DOHH2 (cell line): Measurements from ENCODE around the gene WTAP.

Source experiments
- H3F3A ChIP-seq: fragments of 200-600 bp; sonication (generic), shearing (Covaris generic); 2 replicates; pipeline ENCODE4 v1.6.0; 2016; ENCODE audit warnings: antibody characterized with exemption, mild to moderate bottlenecking; ENCODE audit not compliant: control insufficient read depth, insufficient read depth
- H3K27ac ChIP-seq: fragments of 200-600 bp; sonication (generic); 2 replicates; pipeline ENCODE4 v1.5.1; 2014; ENCODE audit warnings: low read depth, mild to moderate bottlenecking, low read length, moderate library complexity
- H3K27me3 ChIP-seq: fragments of 200-600 bp; sonication (generic); 2 replicates; pipeline ENCODE4 v1.6.1; 2014; ENCODE audit warnings: mild to moderate bottlenecking, low read length, mixed read lengths; ENCODE audit not compliant: control insufficient read depth
- H3K36me3 ChIP-seq: fragments of 200-600 bp; sonication (generic); 2 replicates; pipeline ENCODE4 v1.6.1; 2014; ENCODE audit warnings: mild to moderate bottlenecking, low read length, moderate library complexity, mixed read lengths; ENCODE audit not compliant: control insufficient read depth
- H3K4me1 ChIP-seq: fragments of 200-600 bp; sonication (generic); 2 replicates; pipeline ENCODE4 v1.6.1; 2014; ENCODE audit warnings: mild to moderate bottlenecking, low read length, mixed read lengths; ENCODE audit not compliant: control insufficient read depth
- H3K4me2 ChIP-seq: fragments of 200-600 bp; sonication (generic); 2 replicates; pipeline ENCODE4 v1.6.0; 2014; ENCODE audit warnings: mild to moderate bottlenecking, low read length, moderate library complexity
- H3K4me3 ChIP-seq: fragments of 200-600 bp; sonication (generic); 2 replicates; pipeline ENCODE4 v1.5.1; 2014; ENCODE audit warnings: mild to moderate bottlenecking, low read length, mixed read lengths
- H3K79me2 ChIP-seq: fragments of 200-600 bp; sonication (generic); 2 replicates; pipeline ENCODE4 v1.6.1; 2014; ENCODE audit warnings: mild to moderate bottlenecking, low read length, mixed read lengths; ENCODE audit not compliant: control insufficient read depth
- H3K9me2 ChIP-seq: fragments of 200-600 bp; sonication (generic); replicated peaks from 2 replicates; pipeline ENCODE4 v1.6.1; 2014; ENCODE audit warnings: mild to moderate bottlenecking, low read length, mixed read lengths; ENCODE audit not compliant: control insufficient read depth
- H3K9me3 ChIP-seq: fragments of 200-600 bp; sonication (generic); 2 replicates; pipeline ENCODE4 v1.6.1; 2014; ENCODE audit warnings: antibody characterized with exemption, low read length, mixed read lengths; ENCODE audit not compliant: control insufficient read depth, insufficient read depth
- H4K20me1 ChIP-seq: fragments of 200-600 bp; sonication (generic); 2 replicates; pipeline ENCODE4 v1.6.0; 2014; ENCODE audit warnings: low read depth, mild to moderate bottlenecking, antibody characterized with exemption, low read length, moderate library complexity; ENCODE audit not compliant: control insufficient read depth, insufficient read depth
- CTCF ChIP-seq: fragments of 200-600 bp; sonication (generic); IDR thresholded peaks from one replicate; pipeline ENCODE4 v1.5.1; 2014; ENCODE audit warnings: antibody characterized with exemption, mild to moderate bottlenecking, low read depth, low read length; ENCODE audit not compliant: poor library complexity, severe bottlenecking
- EZH2phosphoT487 ChIP-seq: fragments of 200-600 bp; sonication (generic); IDR thresholded peaks from 2 replicates; pipeline ENCODE4 v1.6.1; 2017; ENCODE audit warnings: borderline replicate concordance, mild to moderate bottlenecking, antibody characterized with exemption, low read length, moderate library complexity, mixed read lengths

The WTAP gene

GRCh38 chr6:159686703-159687102, 40.6 kb upstream of the WTAP start:
- Histone ChIP-seq H3K4me1 (peaks cover 12% of the 10 kb centered on the region), H4K20me1 (no peaks in the 10 kb centered on the region), H3K9me3 (no peaks in the 10 kb centered on the region), H3K36me3 (peaks cover 69% of the 10 kb centered on the region), H3K27ac (no peak overlapping the region), H3K4me2 (no peak overlapping the region), H3K9me2 (no peaks in the 10 kb centered on the region), H3K27me3 (no peaks in the 10 kb centered on the region), H3K79me2 (peaks cover 38% of the 10 kb centered on the region), H3K4me3 (no peak overlapping the region), H3F3A (no peaks in the 10 kb centered on the region; the same call in 1 of the 2 replicates)
- TF ChIP-seq EZH2phosphoT487 (no peak), CTCF (no peak)

- Histone ChIP-seq H3K36me3 (peaks cover 68% of the 10 kb centered on the region), H3F3A (no peaks in the 10 kb centered on the region; the same call in 1 of the 2 replicates), H3K9me2 (no peaks in the 10 kb centered on the region), H3K27ac (no peak overlapping the region), H4K20me1 (no peaks in the 10 kb centered on the region), H3K4me3 (no peak overlapping the region), H3K4me2 (no peak overlapping the region), H3K4me1 (peaks cover 19% of the 10 kb centered on the region), H3K9me3 (no peaks in the 10 kb centered on the region), H3K79me2 (peaks cover 45% of the 10 kb centered on the region), H3K27me3 (no peaks in the 10 kb centered on the region)
- no peak for TF ChIP-seq CTCF
- no peak for TF ChIP-seq EZH2phosphoT487
Observed at GRCh38 chr6:159687341-159687740, 40.0 kb upstream of the WTAP start.

- Histone ChIP-seq H3K9me2 (no peaks in the 10 kb centered on the region), H3K36me3 (peaks cover 66% of the 10 kb centered on the region), H3K4me1 (peaks cover 20% of the 10 kb centered on the region), H3K9me3 (no peaks in the 10 kb centered on the region), H3K4me2 (no peak overlapping the region), H4K20me1 (no peaks in the 10 kb centered on the region), H3K4me3 (no peak overlapping the region), H3K79me2 (peaks cover 51% of the 10 kb centered on the region), H3K27me3 (no peaks in the 10 kb centered on the region), H3K27ac (no peak overlapping the region), H3F3A (no peaks in the 10 kb centered on the region; the same call in 1 of the 2 replicates)
- TF ChIP-seq CTCF (no peak), EZH2phosphoT487 (no peak)
Observed at GRCh38 chr6:159688266-159688905, 38.9 kb upstream of the WTAP start.
